HG02884 (cell line): ENCODE measurements around the gene SLC22A7.

Source experiments
- ATAC-seq: cut with Tn5 transposase; IDR thresholded peaks from one replicate; pipeline ENCODE4 v1.9.1; 2021; ENCODE audit warnings: mild to moderate bottlenecking, moderate library complexity; ENCODE audit not compliant: unreplicated experiment

SLC22A7 gene

GRCh38 chr6:43282636-43283513 lies 15.2 kb upstream of the SLC22A7 start:
- ATAC-seq = no peak

- no peak for ATAC-seq
Observed at GRCh38 chr6:43283514-43283901, 14.6 kb upstream of the SLC22A7 start.

GRCh38 chr6:43283905-43284304 lies 14.2 kb upstream of the SLC22A7 start:
- ATAC-seq = no peak

GRCh38 chr6:43284991-43285781 lies 12.9 kb upstream of the SLC22A7 start:
- no peak for ATAC-seq

- no peak for ATAC-seq
Observed at GRCh38 chr6:43285832-43286231, 12.2 kb upstream of the SLC22A7 start.

- ATAC-seq = no peak
Observed at GRCh38 chr6:43286456-43286979, 11.5 kb upstream of the SLC22A7 start.

- no peak for ATAC-seq
Observed at GRCh38 chr6:43286980-43287716, 10.9 kb upstream of the SLC22A7 start.

- ATAC-seq = no peak
Observed at GRCh38 chr6:43287717-43288679, 10.1 kb upstream of the SLC22A7 start.

GRCh38 chr6:43290339-43290904 lies 7.6 kb upstream of the SLC22A7 start:
- ATAC-seq = no peak

- no peak for ATAC-seq
Observed at GRCh38 chr6:43290905-43291355, 7.1 kb upstream of the SLC22A7 start.

GRCh38 chr6:43291708-43292107 lies 6.4 kb upstream of the SLC22A7 start:
- ATAC-seq = no peak

GRCh38 chr6:43292341-43292740 lies 5.7 kb upstream of the SLC22A7 start:
- ATAC-seq = no peak

GRCh38 chr6:43292763-43293318 lies 5.2 kb upstream of the SLC22A7 start:
- ATAC-seq = no peak

GRCh38 chr6:43293698-43294097 lies 4.4 kb upstream of the SLC22A7 start:
- no peak for ATAC-seq

- ATAC-seq = no peak
Observed at GRCh38 chr6:43294536-43294935, 3.5 kb upstream of the SLC22A7 start.

GRCh38 chr6:43295456-43295855 lies 2.6 kb upstream of the SLC22A7 start:
- ATAC-seq = no peak

- ATAC-seq = no peak
Observed at GRCh38 chr6:43296780-43297497, 1.1 kb upstream of the SLC22A7 start.

- no peak for ATAC-seq
Observed at GRCh38 chr6:43298565-43299337, 691 bp downstream of the SLC22A7 start.
